SK-N-SH (cell line): ENCODE data around the gene BTRC. TPM values are rescaled to one million over a fixed set of nuclear protein-coding genes. Genes with fewer than 3 reads are reported as not detected.

Source experiments
- CTCF ChIA-PET: fragments of 300-600, 350-600 bp; formaldehyde crosslinking; extraction: SDS; loops from one replicate; lab custom pipeline; 2021; lab: Yijun Ruan, JAX
- POLR2A ChIA-PET: fragments of 350-600 bp; sonication (Branson Sonifier 250); formaldehyde crosslinking; extraction: SDS; loops from one replicate; lab custom pipeline; 2020; ENCODE audit warnings: antibody characterized with exemption, inconsistent platforms; lab: Yijun Ruan, JAX
- DNase-seq: peaks from one replicate; pipeline ENCODE4 v3.0.0; 2012
- H2AFZ ChIP-seq: fragments of 200-600 bp; sonication (generic); 2 replicates; pipeline ENCODE4 v1.8.1; 2016; ENCODE audit warnings: antibody characterized with exemption, mild to moderate bottlenecking, low read depth
- H3F3A ChIP-seq: fragments of 200-600 bp; sonication (generic); replicated peaks from 2 replicates; pipeline ENCODE3; 2016; ENCODE audit warnings: antibody characterized with exemption, mild to moderate bottlenecking; ENCODE audit not compliant: insufficient read depth
- H3K27ac ChIP-seq, 2 experiments: fragments of 200-500 bp in 1 of 2; fragments of 200-600 bp in 1 of 2; sonication (Bioruptor generic) in 1 of 2; sonication (generic), shearing (Covaris generic) in 1 of 2; 2 replicates each; pipeline versions ENCODE4 v1.5.1 to v1.6.1; 2014 to 2016; ENCODE audit warnings: low read depth in 2 of 2, inconsistent platforms in 1 of 2, low read length in 1 of 2, mild to moderate bottlenecking in 1 of 2, mixed read lengths in 1 of 2
- H3K27me3 ChIP-seq: fragments of 200-600 bp; sonication (generic), shearing (Covaris generic); 2 replicates; pipeline ENCODE4 v1.6.1; 2016; ENCODE audit warnings: mixed run types; ENCODE audit not compliant: insufficient read depth
- H3K36me3 ChIP-seq, 2 experiments: fragments of 200-500 bp in 1 of 2; fragments of 200-600 bp in 1 of 2; sonication (Bioruptor generic) in 1 of 2; sonication (generic) in 1 of 2; replicated peaks in 1 of 2; 2 replicates each; pipeline versions ENCODE3 to v1.5.1; 2014 to 2016; ENCODE audit warnings: low read length in 1 of 2, mild to moderate bottlenecking in 1 of 2; ENCODE audit not compliant: insufficient read depth in 2 of 2, control insufficient read depth in 1 of 2
- H3K4me1 ChIP-seq, 2 experiments: fragments of 200-500 bp in 1 of 2; fragments of 200-600 bp in 1 of 2; sonication (Bioruptor generic) in 1 of 2; sonication (generic), shearing (Covaris generic) in 1 of 2; 2 replicates each; pipeline versions ENCODE4 v1.5.1 to v1.6.1; 2014 to 2016; ENCODE audit warnings: low read depth in 1 of 2, low read length in 1 of 2, mixed run types in 1 of 2; ENCODE audit not compliant: insufficient read depth in 2 of 2, control insufficient read depth in 1 of 2
- H3K4me2 ChIP-seq: fragments of 200-600 bp; sonication (generic), shearing (Covaris generic); 2 replicates; pipeline ENCODE4 v1.6.1; 2017; ENCODE audit warnings: mixed run types
- H3K4me3 ChIP-seq, 2 experiments: fragments of 200-500 bp in 1 of 2; fragments of 200-600 bp in 1 of 2; sonication (Bioruptor generic) in 1 of 2; sonication (generic), shearing (Covaris generic) in 1 of 2; 2 replicates each; pipeline versions ENCODE4 v1.5.1 to v1.8.1; 2014 to 2016; ENCODE audit warnings: low read depth in 2 of 2, inconsistent platforms in 1 of 2, low read length in 1 of 2, mild to moderate bottlenecking in 1 of 2, mixed read lengths in 1 of 2, moderate library complexity in 1 of 2
- H3K79me2 ChIP-seq: fragments of 200-600 bp; sonication (generic); 2 replicates; pipeline ENCODE4 v1.8.1; 2017; ENCODE audit warnings: mild to moderate bottlenecking; ENCODE audit not compliant: insufficient read depth
- H3K9ac ChIP-seq: fragments of 200-600 bp; sonication (generic); 2 replicates; pipeline ENCODE4 v1.6.1; 2017; ENCODE audit warnings: mixed run types
- H3K9me2 ChIP-seq: fragments of 200-600 bp; sonication (generic); 2 replicates; pipeline ENCODE4 v1.6.1; 2017; ENCODE audit warnings: mixed run types
- H3K9me3 ChIP-seq: fragments of 200-600 bp; sonication (generic); 2 replicates; pipeline ENCODE4 v1.6.1; 2017; ENCODE audit warnings: mixed run types, mild to moderate bottlenecking, moderate library complexity
- H4K20me1 ChIP-seq: fragments of 200-600 bp; sonication (generic); 2 replicates; pipeline ENCODE4 v1.6.1; 2017; ENCODE audit warnings: mild to moderate bottlenecking, mixed run types; ENCODE audit not compliant: insufficient read depth
- CTCF ChIP-seq: fragments of 200-600 bp; sonication (generic); IDR thresholded peaks from 2 replicates; pipeline ENCODE4 v1.6.1; 2017; ENCODE audit warnings: antibody characterized with exemption, mild to moderate bottlenecking, moderate library complexity
- ELF1 ChIP-seq: IDR thresholded peaks from 2 replicates; pipeline ENCODE4 v1.4.0; 2012
- EZH2phosphoT487 ChIP-seq: fragments of 200-600 bp; sonication (generic); IDR thresholded peaks from 2 replicates; pipeline ENCODE4 v1.6.1; 2017; ENCODE audit warnings: low read depth, mixed run types, mild to moderate bottlenecking, antibody characterized with exemption, moderate library complexity, borderline replicate concordance
- FOSL2 ChIP-seq: IDR thresholded peaks from 2 replicates; pipeline ENCODE4 v1.4.0; 2012; ENCODE audit warnings: low read depth, mild to moderate bottlenecking, moderate library complexity, borderline replicate concordance
- FOXM1 ChIP-seq: IDR thresholded peaks from 2 replicates; pipeline ENCODE4 v1.4.0; 2012; ENCODE audit warnings: low read depth, mild to moderate bottlenecking
- GABPA ChIP-seq: IDR thresholded peaks from 2 replicates; pipeline ENCODE4 v1.4.0; 2012; ENCODE audit warnings: low read depth, mild to moderate bottlenecking
- GATA2 ChIP-seq: sonication (generic); formaldehyde crosslinking; IDR thresholded peaks from 2 replicates; pipeline ENCODE4 v1.5.0; 2020; ENCODE audit warnings: mild to moderate bottlenecking, missing genetic modification reagents
- JUND ChIP-seq: IDR thresholded peaks from 2 replicates; pipeline ENCODE4 v1.4.0; 2012
- MAX ChIP-seq: IDR thresholded peaks from 2 replicates; pipeline ENCODE4 v1.4.0; 2012; ENCODE audit warnings: low read depth
- MXI1 ChIP-seq: IDR thresholded peaks from 2 replicates; pipeline ENCODE4 v1.6.1; 2012; ENCODE audit warnings: mild to moderate bottlenecking, low read depth, low read length, improper control_type of control experiment
- NRF1 ChIP-seq: IDR thresholded peaks from 2 replicates; pipeline ENCODE4 v1.6.1; 2012; ENCODE audit warnings: low read depth, mild to moderate bottlenecking, low read length
- POLR2AphosphoS5 ChIP-seq: IDR thresholded peaks from 2 replicates; pipeline ENCODE4 v1.6.1; 2012; ENCODE audit warnings: low read depth, low read length
- RCOR1 ChIP-seq: fragments of 150-350 bp; IDR thresholded peaks from 2 replicates; pipeline ENCODE4 v1.6.1; 2017; ENCODE audit warnings: antibody characterized with exemption, low read length
- REST ChIP-seq: IDR thresholded peaks from 2 replicates; pipeline ENCODE4 v1.6.1; 2012; ENCODE audit warnings: mild to moderate bottlenecking, low read depth, low read length, moderate library complexity
- RXRA ChIP-seq: IDR thresholded peaks from 2 replicates; pipeline ENCODE4 v1.4.0; 2012; ENCODE audit warnings: low read depth, mild to moderate bottlenecking, borderline replicate concordance
- SIN3A ChIP-seq: IDR thresholded peaks from 2 replicates; pipeline ENCODE4 v1.6.1; 2012; ENCODE audit warnings: low read depth, mild to moderate bottlenecking, low read length, moderate library complexity, borderline replicate concordance
- TCF12 ChIP-seq: IDR thresholded peaks from 2 replicates; pipeline ENCODE4 v1.4.0; 2012
- USF1 ChIP-seq: IDR thresholded peaks from 2 replicates; pipeline ENCODE4 v1.4.0; 2012; ENCODE audit warnings: low read depth, borderline replicate concordance
- USF2 ChIP-seq: fragments of 150-350 bp; IDR thresholded peaks from 2 replicates; pipeline ENCODE4 v1.6.1; 2017; ENCODE audit warnings: antibody characterized with exemption, low read length, low read depth, borderline replicate concordance
- ZBTB33 ChIP-seq: IDR thresholded peaks from 2 replicates; pipeline ENCODE4 v1.4.0; 2012; ENCODE audit warnings: low read depth, borderline replicate concordance
- WGBS: methylation state at CpG from one replicate; pipeline ENCODE4 v1.1.6; 2017; ENCODE audit warnings: low lambda C conversion rate; 5-methylcytosine and 5-hydroxymethylcytosine counted together
- polyA plus RNA-seq, 3 experiments: library from polyadenylated mRNA; depleted of rRNA; stranded (reverse); fragments of >200 nt; gene quantifications; 2 replicates each; pipeline ENCODE4 v1.2.3, GENCODE V29; 2012

The BTRC gene
- polyA plus RNA-seq, 1 of the 3 experiments (the other 2 are of a cell fraction): 6.5 TPM

- no peak for TF ChIP-seq EZH2phosphoT487
- TF ChIP-seq, all 33 proteins: peak for 0
Observed at GRCh38 chr10:101529725-101530553, 176.0 kb downstream of the BTRC start (continued).

GRCh38 chr10:101535949-101536348 is 182.0 kb downstream of the BTRC start:
- ChIA-PET CTCF (interaction anchor here (0.9 to 3.9 kb wide), 16 partner anchors 9 to 322 kb away, joined by 3 to 22 read pairs (median 4); no protein-coding TSS in a partner anchor), POLR2A (no interaction called here)
- H3K9me3 ChIP-seq: no peaks in the 10 kb centered on the region

More at GRCh38 chr10:101535949-101536348, 182.0 kb downstream of the BTRC start:
- H3K36me3 ChIP-seq: peaks cover 19 to 56% of the 10 kb centered on the region in 2 experiments
- H2AFZ ChIP-seq: no peak overlapping the region
- TF ChIP-seq USF1: no peak
- no peak for TF ChIP-seq JUND
- no peak for TF ChIP-seq GABPA
- TF ChIP-seq TCF12: no peak
- TF ChIP-seq RCOR1: no peak
- TF ChIP-seq USF2: no peak
- TF ChIP-seq SIN3A: no peak
- TF ChIP-seq RXRA: no peak
- TF ChIP-seq GATA2 (CRISPR knock-in tag): no peak
- TF ChIP-seq MXI1: no peak
- no peak for TF ChIP-seq FOSL2
- no peak for TF ChIP-seq NRF1
- TF ChIP-seq MAX: no peak
- TF ChIP-seq POLR2AphosphoS5: no peak
- no peak for TF ChIP-seq FOXM1
- TF ChIP-seq EZH2phosphoT487: no peak
- no peak for TF ChIP-seq ELF1
- TF ChIP-seq ZBTB33: no peak
- TF ChIP-seq CTCF: no peak
- no peak for TF ChIP-seq REST
- no peak for DNase-seq
- H4K20me1 ChIP-seq: no peaks in the 10 kb centered on the region
- no peaks in the 10 kb centered on the region for H3K9me2 ChIP-seq
- H3K4me2 ChIP-seq: no peak overlapping the region
- no peaks in the 10 kb centered on the region for H3K27me3 ChIP-seq
- no peak overlapping the region for H3K4me3 ChIP-seq
- H3K27ac ChIP-seq: no peak overlapping the region
- H3K79me2 ChIP-seq: no peaks in the 10 kb centered on the region
- H3F3A ChIP-seq: no peaks in the 10 kb centered on the region
- 63% methylated on average over 4 of the region's 4 CpGs for WGBS
- no peaks in the 10 kb centered on the region for H3K4me1 ChIP-seq
- H3K9ac ChIP-seq: no peak overlapping the region
